Mucosa of rectum (tissue), 2 donors: ENCODE measurements around the gene CFAP77.

Experiments
- H3K27ac ChIP-seq, 2 donors: one replicate each; pipeline ENCODE4 v1.7.0; 2013; ENCODE audit warnings: inconsistent platforms in 2 of 2, low read depth in 2 of 2, low read length in 2 of 2
- H3K27me3 ChIP-seq, 2 donors: one replicate each; pipeline ENCODE4 v1.7.0; 2013; ENCODE audit warnings: low read length in 2 of 2; ENCODE audit not compliant: control insufficient read depth in 2 of 2, insufficient read depth in 2 of 2
- H3K36me3 ChIP-seq, 2 donors: one replicate each; pipeline ENCODE4 v1.7.0; 2013; ENCODE audit warnings: low read length in 2 of 2; ENCODE audit not compliant: control insufficient read depth in 2 of 2, insufficient read depth in 2 of 2
- H3K4me1 ChIP-seq, 2 donors: one replicate each; pipeline ENCODE4 v1.7.0; 2013; ENCODE audit warnings: low read length in 2 of 2, mild to moderate bottlenecking in 1 of 2; ENCODE audit not compliant: control insufficient read depth in 2 of 2, insufficient read depth in 2 of 2
- H3K4me3 ChIP-seq, 2 donors: one replicate each; pipeline ENCODE4 v1.7.0; 2013; ENCODE audit warnings: low read length in 2 of 2
- H3K9ac ChIP-seq, 2 donors: one replicate each; pipeline ENCODE4 v1.7.0; 2013; ENCODE audit warnings: low read length in 2 of 2, low read depth in 1 of 2, mild to moderate bottlenecking in 1 of 2
- H3K9me3 ChIP-seq, 2 donors: one replicate each; pipeline ENCODE4 v1.7.0; 2013; ENCODE audit warnings: low read length in 2 of 2; ENCODE audit not compliant: control insufficient read depth in 2 of 2
- donor health status: healthy.
- donor health status: Normal muscosa, but diverticular disease.

The CFAP77 gene

GRCh38 chr9:132571806-132572600 is 162.0 kb downstream of the CFAP77 start:
- H3K9me3 ChIP-seq: no peaks in the 10 kb centered on the region
- no peak overlapping the region for H3K27ac ChIP-seq
- no peaks in the 10 kb centered on the region for H3K36me3 ChIP-seq
- H3K4me3 ChIP-seq: no peak overlapping the region
- no peaks in the 10 kb centered on the region for H3K4me1 ChIP-seq
- no peak overlapping the region for H3K9ac ChIP-seq
- peaks cover 6 to 8% of the 10 kb centered on the region in 2 donors for H3K27me3 ChIP-seq

- no peaks in the 10 kb centered on the region for H3K4me1 ChIP-seq
- H3K36me3 ChIP-seq: no peaks in the 10 kb centered on the region
- H3K27me3 ChIP-seq: peaks cover 10% of the 10 kb centered on the region in 2 donors
- H3K9ac ChIP-seq: no peak overlapping the region
- no peak overlapping the region for H3K27ac ChIP-seq
- H3K9me3 ChIP-seq: no peaks in the 10 kb centered on the region
- H3K4me3 ChIP-seq: no peak overlapping the region
Observed at GRCh38 chr9:132572921-132573320, 162.9 kb downstream of the CFAP77 start.

- no peak overlapping the region for H3K27ac ChIP-seq
- peaks cover 27 to 28% of the 10 kb centered on the region in 2 donors for H3K27me3 ChIP-seq
- no peak overlapping the region for H3K4me3 ChIP-seq
- H3K36me3 ChIP-seq: no peaks in the 10 kb centered on the region
- no peak overlapping the region for H3K9ac ChIP-seq
- H3K4me1 ChIP-seq: no peaks in the 10 kb centered on the region
- no peaks in the 10 kb centered on the region for H3K9me3 ChIP-seq
Observed at GRCh38 chr9:132575005-132575609, 165.1 kb downstream of the CFAP77 start.

GRCh38 chr9:132575811-132576210 is 165.8 kb downstream of the CFAP77 start:
- H3K27me3 ChIP-seq: peaks cover 28 to 33% of the 10 kb centered on the region in 2 donors
- H3K4me1 ChIP-seq: no peaks in the 10 kb centered on the region
- no peak overlapping the region for H3K27ac ChIP-seq
- no peak overlapping the region for H3K9ac ChIP-seq
- H3K36me3 ChIP-seq: no peaks in the 10 kb centered on the region
- H3K9me3 ChIP-seq: no peaks in the 10 kb centered on the region
- no peak overlapping the region for H3K4me3 ChIP-seq

GRCh38 chr9:132577119-132577518 is 167.1 kb downstream of the CFAP77 start:
- Histone ChIP-seq H3K27me3 (peaks cover 39 to 42% of the 10 kb centered on the region in 2 donors), H3K9ac (no peak overlapping the region), H3K4me1 (no peaks in the 10 kb centered on the region), H3K36me3 (no peaks in the 10 kb centered on the region), H3K9me3 (no peaks in the 10 kb centered on the region), H3K27ac (no peak overlapping the region), H3K4me3 (no peak overlapping the region)

GRCh38 chr9:132578367-132578932 is 168.4 kb downstream of the CFAP77 start:
- no peaks in the 10 kb centered on the region for H3K36me3 ChIP-seq
- no peaks in the 10 kb centered on the region for H3K9me3 ChIP-seq
- H3K4me3 ChIP-seq: no peak overlapping the region
- H3K9ac ChIP-seq: no peak overlapping the region
- H3K27ac ChIP-seq: no peak overlapping the region
- peaks cover 49 to 53% of the 10 kb centered on the region in 2 donors for H3K27me3 ChIP-seq
- H3K4me1 ChIP-seq: no peaks in the 10 kb centered on the region

- Histone ChIP-seq H3K36me3 (no peaks in the 10 kb centered on the region), H3K4me1 (no peaks in the 10 kb centered on the region), H3K4me3 (no peak overlapping the region), H3K27ac (no peak overlapping the region), H3K9ac (no peak overlapping the region), H3K9me3 (no peaks in the 10 kb centered on the region), H3K27me3 (peaks cover 57 to 62% of the 10 kb centered on the region in 2 donors)
Observed at GRCh38 chr9:132579427-132579798, 169.4 kb downstream of the CFAP77 start.

GRCh38 chr9:132582276-132582785 is 172.3 kb downstream of the CFAP77 start, which contains the start of gene BARHL1:
Gene BARHL1 (plus strand): TSS chr9:132582606. CDS start chr9:132582798, 192 bp downstream.
- Histone ChIP-seq H3K27me3 (peaks cover 77 to 81% of the 10 kb centered on the region in 2 donors), H3K36me3 (no peaks in the 10 kb centered on the region), H3K4me3 (peak within 1 kb of the TSS in 1 of 2 donors; percentile 56), H3K9me3 (no peaks in the 10 kb centered on the region), H3K4me1 (no peaks in the 10 kb centered on the region), H3K9ac (no peak within 1 kb of the TSS), H3K27ac (no peak within 1 kb of the TSS)

GRCh38 chr9:132582786-132583583 is 173.0 kb downstream of the CFAP77 start:
- Histone ChIP-seq H3K4me3 (no peak overlapping the region), H3K4me1 (no peaks in the 10 kb centered on the region), H3K9ac (no peak overlapping the region), H3K9me3 (no peaks in the 10 kb centered on the region), H3K36me3 (no peaks in the 10 kb centered on the region), H3K27me3 (peaks cover 81 to 87% of the 10 kb centered on the region in 2 donors), H3K27ac (no peak overlapping the region)
